Measurements from ENCODE around the gene EID2. TPM values are rescaled to one million over a fixed set of nuclear protein-coding genes. Genes with fewer than 3 reads are reported as not detected.

EID2 gene
- total and polyA plus RNA-seq, 2 of the 13 experiments (the other 11 are each of a cell fraction or from before 2014, with no cell fraction given): 3.7 to 14.1 TPM

GRCh38 chr19:39539518-39540332 lies at the start of gene EID2 (continued):
- TF ChIP-seq ESRRA (CRISPR knock-in tag; IDR thresholded peaks at IDR 0.05; ENCODE audit: low read depth): no peak
- no peak for TF ChIP-seq NFE2L2 (IDR thresholded peaks at IDR 0.05; ENCODE audit: low read length)
- TF ChIP-seq KAT8 (CRISPR knock-in tag; IDR thresholded peaks at IDR 0.05): peak; percentile 67
- TF ChIP-seq KDM3A (CRISPR knock-in tag; IDR thresholded peaks at IDR 0.05; ENCODE audit: low read depth): no peak
- TF ChIP-seq RORA (CRISPR knock-in tag; IDR thresholded peaks at IDR 0.05): no peak
- no peak; the same call in 1 of the 2 replicates for TF ChIP-seq ZHX2 (IDR thresholded peaks at IDR 0.05; ENCODE audit: low read depth)
- no peak for TF ChIP-seq ZHX2 (CRISPR knock-in tag; IDR thresholded peaks at IDR 0.05; ENCODE audit: borderline replicate concordance)
- TF ChIP-seq MIER2 (CRISPR knock-in tag; IDR thresholded peaks at IDR 0.05): no peak
- TF ChIP-seq ZNF776 (CRISPR knock-in tag; IDR thresholded peaks at IDR 0.05): no peak; the same call in 1 of the 2 replicates
- no peak; the same call in 1 of the 2 replicates for TF ChIP-seq PHF20 (CRISPR knock-in tag; IDR thresholded peaks at IDR 0.05)
- peak; percentile 65; the same call in 1 of the 2 replicates for TF ChIP-seq GZF1 (CRISPR knock-in tag; IDR thresholded peaks at IDR 0.05)
- TF ChIP-seq CHD4 (IDR thresholded peaks at IDR 0.05; ENCODE audit: borderline replicate concordance, low read length): no peak
- no peak for TF ChIP-seq HMG20A (CRISPR knock-in tag; IDR thresholded peaks at IDR 0.05; ENCODE audit: borderline replicate concordance)
- TF ChIP-seq ZBTB43 (CRISPR knock-in tag; conservative IDR thresholded peaks at IDR 0.05): peak; percentile 76; the same call in 1 of the 2 replicates
- no peak for TF ChIP-seq SMYD3 (CRISPR knock-in tag; IDR thresholded peaks at IDR 0.05)
- TF ChIP-seq ZNF510 (CRISPR knock-in tag; IDR thresholded peaks at IDR 0.05; ENCODE audit: low read depth): no peak
- TF ChIP-seq ZBTB39 (CRISPR knock-in tag; IDR thresholded peaks at IDR 0.05): no peak
- peak; percentile 73; the same call in 1 of the 2 replicates for TF ChIP-seq ZNF557 (CRISPR knock-in tag; IDR thresholded peaks at IDR 0.05)
- TF ChIP-seq ZNF337 (CRISPR knock-in tag; IDR thresholded peaks at IDR 0.05; ENCODE audit: borderline replicate concordance, low read depth): no peak
- peak; percentile 75 for TF ChIP-seq DBP (CRISPR knock-in tag; IDR thresholded peaks at IDR 0.05; ENCODE audit: not compliant biosample characterization)

Measured in HepG2 (cell line).